Endothelial cell of umbilical vein (primary cell): Measurements from ENCODE around the gene GPR157.

Experiments used
- CTCF ChIP-seq, 2 donors: IDR thresholded peaks; 1 replicate in 1 of 2; 2 replicates in 1 of 2; pipeline ENCODE4 v1.5.1; 2011; ENCODE audit warnings: low read length in 2 of 2, mild to moderate bottlenecking in 2 of 2, moderate library complexity in 2 of 2, control low read depth in 1 of 2, inconsistent platforms in 1 of 2, low read depth in 1 of 2; ENCODE audit not compliant: insufficient read depth in 1 of 2; ENCODE audit errors: extremely low read depth in 1 of 2
- EZH2 ChIP-seq: IDR thresholded peaks from 2 replicates; pipeline ENCODE4 v1.6.1; 2012; ENCODE audit warnings: borderline replicate concordance, low read depth, mild to moderate bottlenecking, moderate library complexity, low read length, inconsistent platforms; ENCODE audit not compliant: severe bottlenecking
- FOS ChIP-seq: IDR thresholded peaks from 2 replicates; pipeline ENCODE4 v1.6.1; 2011; ENCODE audit warnings: mild to moderate bottlenecking, low read length, moderate library complexity, borderline replicate concordance; ENCODE audit not compliant: insufficient read depth
- GATA2 ChIP-seq: IDR thresholded peaks from 2 replicates; pipeline ENCODE4 v1.7.0; 2011; ENCODE audit warnings: low read depth, mild to moderate bottlenecking, moderate library complexity, mixed read lengths, low read length; ENCODE audit not compliant: insufficient read length, insufficient read depth
- JUN ChIP-seq: IDR thresholded peaks from 2 replicates; pipeline ENCODE4 v1.6.1; 2011; ENCODE audit warnings: borderline replicate concordance, low read depth; ENCODE audit not compliant: insufficient read length, insufficient read depth
- MAX ChIP-seq: IDR thresholded peaks from 2 replicates; pipeline ENCODE4 v1.6.1; 2011; ENCODE audit not compliant: insufficient read depth, insufficient read length
- MYC ChIP-seq: IDR thresholded peaks from one replicate; pipeline ENCODE4 v1.6.1; 2011; ENCODE audit warnings: mild to moderate bottlenecking, low read depth, low read length
- POLR2A ChIP-seq: IDR thresholded peaks from 2 replicates; pipeline ENCODE4 v1.6.1; 2012; ENCODE audit warnings: low read depth, mild to moderate bottlenecking, control low read depth, low read length
- POLR2AphosphoS5 ChIP-seq: IDR thresholded peaks from 2 replicates; pipeline ENCODE4 v1.6.1; 2012; ENCODE audit warnings: low read depth, mild to moderate bottlenecking, control low read depth, low read length, moderate library complexity; ENCODE audit not compliant: insufficient read depth

GRCh38 chr1:9120312-9120958 lies 8.5 kb downstream of the GPR157 start:
- TF ChIP-seq CTCF (IDR thresholded peaks at IDR 0.05; ENCODE audit: extremely low read depth in 1 of 2, insufficient read depth in 1 of 2, low read depth in 1 of 2, low read length in 2 of 2), result no peak
- no peak for TF ChIP-seq POLR2AphosphoS5
- no peak for TF ChIP-seq POLR2A
- no peak for TF ChIP-seq MAX
- TF ChIP-seq JUN, result no peak
- no peak for TF ChIP-seq EZH2
- TF ChIP-seq MYC, result no peak
- TF ChIP-seq GATA2, result no peak
- no peak for TF ChIP-seq FOS
